ENCODE data around the gene RPL7A. TPM values are rescaled to one million over a fixed set of nuclear protein-coding genes. Genes with fewer than 3 reads are reported as not detected.

The RPL7A gene
- total RNA-seq, 6 experiments from 2014 or later, result 2,011 to 2,156 (median 2,046) TPM

- H3K4me1 Mint-ChIP-seq (ENCODE audit: low read depth), result peaks cover 8% of the 10 kb centered on the region; the same call in 1 of the 2 replicates
- H3K4me3 Mint-ChIP-seq, result no peak overlapping the region
- no peak overlapping the region for H3K27ac Mint-ChIP-seq
- peaks cover 3% of the 10 kb centered on the region for H3K9me3 Mint-ChIP-seq
- H3K36me3 Mint-ChIP-seq (ENCODE audit: low read depth), result peaks cover 6% of the 10 kb centered on the region
- DNase-seq, result no peak
- TF ChIP-seq, protein P1, sequence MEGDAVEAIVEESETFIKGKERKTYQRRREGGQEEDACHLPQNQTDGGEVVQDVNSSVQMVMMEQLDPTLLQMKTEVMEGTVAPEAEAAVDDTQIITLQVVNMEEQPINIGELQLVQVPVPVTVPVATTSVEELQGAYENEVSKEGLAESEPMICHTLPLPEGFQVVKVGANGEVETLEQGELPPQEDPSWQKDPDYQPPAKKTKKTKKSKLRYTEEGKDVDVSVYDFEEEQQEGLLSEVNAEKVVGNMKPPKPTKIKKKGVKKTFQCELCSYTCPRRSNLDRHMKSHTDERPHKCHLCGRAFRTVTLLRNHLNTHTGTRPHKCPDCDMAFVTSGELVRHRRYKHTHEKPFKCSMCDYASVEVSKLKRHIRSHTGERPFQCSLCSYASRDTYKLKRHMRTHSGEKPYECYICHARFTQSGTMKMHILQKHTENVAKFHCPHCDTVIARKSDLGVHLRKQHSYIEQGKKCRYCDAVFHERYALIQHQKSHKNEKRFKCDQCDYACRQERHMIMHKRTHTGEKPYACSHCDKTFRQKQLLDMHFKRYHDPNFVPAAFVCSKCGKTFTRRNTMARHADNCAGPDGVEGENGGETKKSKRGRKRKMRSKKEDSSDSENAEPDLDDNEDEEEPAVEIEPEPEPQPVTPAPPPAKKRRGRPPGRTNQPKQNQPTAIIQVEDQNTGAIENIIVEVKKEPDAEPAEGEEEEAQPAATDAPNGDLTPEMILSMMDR (IDR thresholded peaks at IDR 0.05), result no peak
- peaks cover 31% of the 10 kb centered on the region for H3K27me3 Mint-ChIP-seq (ENCODE audit: insufficient read depth)
Observed at GRCh38 chr9:133304477-133305377, 43.3 kb upstream of the RPL7A start.

DNA sequence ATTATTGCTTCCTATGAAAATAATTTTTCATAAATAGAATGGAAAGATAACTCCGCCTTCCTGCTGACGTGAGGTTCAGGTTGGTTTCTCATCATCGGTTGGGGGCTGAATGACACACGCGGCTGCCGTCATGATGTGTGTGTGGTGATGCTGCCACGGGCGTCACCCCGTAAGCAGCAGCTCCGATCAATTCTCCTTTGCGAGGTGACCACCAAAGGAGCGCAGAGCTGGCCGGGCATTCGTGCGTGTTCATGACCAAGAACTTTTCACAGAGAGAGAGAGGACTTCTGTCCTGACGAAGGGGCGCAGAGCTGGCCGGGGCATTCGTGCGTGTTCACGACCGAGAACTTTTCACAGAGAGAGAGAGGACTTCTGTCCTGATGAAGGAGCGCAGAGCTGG is 42.3 kb upstream of the RPL7A start:
- no peak overlapping the region for H3K27ac Mint-ChIP-seq
- H3K4me1 Mint-ChIP-seq (ENCODE audit: low read depth), result peaks cover 8% of the 10 kb centered on the region; the same call in 1 of the 2 replicates
- TF ChIP-seq, protein P1 (IDR thresholded peaks at IDR 0.05), result no peak
- no peak for DNase-seq
- peaks cover 9% of the 10 kb centered on the region for H3K36me3 Mint-ChIP-seq (ENCODE audit: low read depth)
- H3K4me3 Mint-ChIP-seq, result no peak overlapping the region
- peaks cover 6% of the 10 kb centered on the region for H3K9me3 Mint-ChIP-seq
- peaks cover 33% of the 10 kb centered on the region for H3K27me3 Mint-ChIP-seq (ENCODE audit: insufficient read depth)

- TF ChIP-seq, protein P1 (IDR thresholded peaks at IDR 0.05), result no peak
- Mint-ChIP-seq H3K27ac (no peak overlapping the region), H3K4me3 (no peak overlapping the region), H3K36me3 (ENCODE audit: low read depth) (peaks cover 9% of the 10 kb centered on the region), H3K27me3 (ENCODE audit: insufficient read depth) (peaks cover 33% of the 10 kb centered on the region), H3K4me1 (ENCODE audit: low read depth) (peaks cover 8% of the 10 kb centered on the region; the same call in 1 of the 2 replicates), H3K9me3 (peaks cover 6% of the 10 kb centered on the region)
- DNase-seq, result no peak
Observed at GRCh38 chr9:133306242-133307204, 41.5 kb upstream of the RPL7A start.

- Mint-ChIP-seq H3K4me3 (no peak overlapping the region), H3K36me3 (ENCODE audit: low read depth) (peaks cover 9% of the 10 kb centered on the region), H3K27ac (no peak overlapping the region), H3K27me3 (ENCODE audit: insufficient read depth) (peaks cover 27% of the 10 kb centered on the region), H3K9me3 (peaks cover 6% of the 10 kb centered on the region), H3K4me1 (ENCODE audit: low read depth) (peaks cover 8% of the 10 kb centered on the region; the same call in 1 of the 2 replicates)
- TF ChIP-seq, protein P1 (IDR thresholded peaks at IDR 0.05), result no peak
- DNase-seq, result no peak
Observed at GRCh38 chr9:133307301-133307700, 40.7 kb upstream of the RPL7A start.

GRCh38 chr9:133309608-133310007 is 38.4 kb upstream of the RPL7A start:
- peaks cover 6% of the 10 kb centered on the region for H3K9me3 Mint-ChIP-seq
- TF ChIP-seq, protein P1 (IDR thresholded peaks at IDR 0.05), result no peak
- H3K4me3 Mint-ChIP-seq, result no peak overlapping the region
- H3K27me3 Mint-ChIP-seq (ENCODE audit: insufficient read depth), result peaks cover 25% of the 10 kb centered on the region
- peaks cover 9% of the 10 kb centered on the region for H3K36me3 Mint-ChIP-seq (ENCODE audit: low read depth)
- peaks cover 8% of the 10 kb centered on the region; the same call in 1 of the 2 replicates for H3K4me1 Mint-ChIP-seq (ENCODE audit: low read depth)
- H3K27ac Mint-ChIP-seq, result no peak overlapping the region
- no peak for DNase-seq

Measured in HFFc6 (cell line).